Measurements from ENCODE around the gene KIF4A.

KIF4A gene

DNA sequence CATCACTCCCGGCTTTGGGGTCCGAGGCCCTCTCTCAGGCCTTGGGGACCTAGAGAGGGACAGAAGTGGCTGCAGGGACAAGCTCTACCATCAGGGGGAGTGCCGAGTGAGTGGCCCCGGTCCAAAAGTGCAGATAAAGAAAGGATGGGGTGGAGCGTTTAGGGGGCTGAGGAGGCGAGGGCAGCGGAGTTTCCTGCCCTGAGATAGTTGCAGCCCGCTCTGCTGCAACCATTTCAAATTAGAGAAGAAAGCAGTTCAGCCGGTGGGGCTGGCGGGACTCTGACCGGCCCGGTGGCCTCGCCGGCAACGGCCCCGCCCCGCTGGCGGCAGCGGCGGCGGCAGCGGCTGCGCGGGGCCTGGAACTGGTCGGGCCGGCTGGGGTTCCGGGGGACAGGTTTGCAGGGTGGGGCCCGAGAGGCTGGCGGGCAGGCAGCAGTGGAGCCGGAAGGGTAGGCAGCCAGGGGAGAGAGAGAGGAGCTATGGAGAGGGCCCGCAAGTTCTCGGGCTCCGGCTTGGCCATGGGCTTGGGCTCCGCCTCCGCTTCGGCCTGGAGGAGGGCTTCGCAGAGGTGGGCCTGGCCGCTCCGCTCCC is 162.3 kb downstream of the KIF4A start:
- peak; percentile 68 for TF ChIP-seq CTCF (IDR thresholded peaks at IDR 0.05; ENCODE audit: poor library complexity, severe bottlenecking)
- no peak for DNase-seq (ENCODE audit: low spot score)
- ATAC-seq (ENCODE audit: low read depth): peak; percentile 18

DNA sequence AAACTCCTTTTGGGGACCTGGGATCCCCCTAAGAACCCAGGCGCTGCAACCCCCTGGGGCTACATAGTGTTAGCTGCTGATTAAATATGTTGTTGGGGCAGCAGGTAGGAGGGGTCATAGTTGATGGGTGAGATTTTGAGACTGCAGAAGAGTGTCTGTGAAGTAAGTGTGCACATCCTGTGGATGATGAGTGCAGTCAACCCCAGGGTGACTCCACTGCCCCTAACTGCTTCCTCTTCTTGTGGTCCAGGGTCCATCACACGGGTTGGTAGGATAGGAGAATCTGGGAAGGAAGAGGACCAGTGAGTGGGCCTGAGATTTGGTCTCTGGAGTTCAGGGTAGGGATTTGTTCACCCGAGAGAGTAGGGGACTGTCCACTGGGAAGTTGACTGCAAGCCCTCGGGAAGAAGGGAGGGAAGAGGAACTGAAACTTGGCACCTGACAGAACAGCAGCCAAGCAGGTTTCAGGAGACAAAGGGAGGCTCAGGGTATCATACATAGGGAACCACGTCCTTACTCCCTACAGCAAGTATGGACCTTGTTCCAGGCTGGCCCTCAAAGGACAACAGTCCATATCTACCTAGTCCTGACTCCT is 163.2 kb downstream of the KIF4A start:
- Histone ChIP-seq H3K36me3 (ENCODE audit: low read depth) (no peaks in the 10 kb centered on the region; the same call in 1 of the 2 replicates), H3K27ac (ENCODE audit: poor library complexity, severe bottlenecking) (peak overlapping the region; percentile 11)
- DNase-seq (ENCODE audit: low spot score): no peak

More for the DNA sequence above, 162.3 kb downstream of the KIF4A start:
- Histone ChIP-seq H3K36me3 (ENCODE audit: low read depth) (no peaks in the 10 kb centered on the region; the same call in 1 of the 2 replicates), H3K27me3 (ENCODE audit: insufficient read depth, poor library complexity, severe bottlenecking) (no peaks in the 10 kb centered on the region), H3K27ac (ENCODE audit: poor library complexity, severe bottlenecking) (peak overlapping the region; percentile 11), H3K4me1 (ENCODE audit: insufficient read depth, poor library complexity, severe bottlenecking) (no peaks in the 10 kb centered on the region), H3K4me3 (ENCODE audit: severe bottlenecking) (peak overlapping the region; percentile 38), H3K9me3 (ENCODE audit: severe bottlenecking) (no peaks in the 10 kb centered on the region)

DNA sequence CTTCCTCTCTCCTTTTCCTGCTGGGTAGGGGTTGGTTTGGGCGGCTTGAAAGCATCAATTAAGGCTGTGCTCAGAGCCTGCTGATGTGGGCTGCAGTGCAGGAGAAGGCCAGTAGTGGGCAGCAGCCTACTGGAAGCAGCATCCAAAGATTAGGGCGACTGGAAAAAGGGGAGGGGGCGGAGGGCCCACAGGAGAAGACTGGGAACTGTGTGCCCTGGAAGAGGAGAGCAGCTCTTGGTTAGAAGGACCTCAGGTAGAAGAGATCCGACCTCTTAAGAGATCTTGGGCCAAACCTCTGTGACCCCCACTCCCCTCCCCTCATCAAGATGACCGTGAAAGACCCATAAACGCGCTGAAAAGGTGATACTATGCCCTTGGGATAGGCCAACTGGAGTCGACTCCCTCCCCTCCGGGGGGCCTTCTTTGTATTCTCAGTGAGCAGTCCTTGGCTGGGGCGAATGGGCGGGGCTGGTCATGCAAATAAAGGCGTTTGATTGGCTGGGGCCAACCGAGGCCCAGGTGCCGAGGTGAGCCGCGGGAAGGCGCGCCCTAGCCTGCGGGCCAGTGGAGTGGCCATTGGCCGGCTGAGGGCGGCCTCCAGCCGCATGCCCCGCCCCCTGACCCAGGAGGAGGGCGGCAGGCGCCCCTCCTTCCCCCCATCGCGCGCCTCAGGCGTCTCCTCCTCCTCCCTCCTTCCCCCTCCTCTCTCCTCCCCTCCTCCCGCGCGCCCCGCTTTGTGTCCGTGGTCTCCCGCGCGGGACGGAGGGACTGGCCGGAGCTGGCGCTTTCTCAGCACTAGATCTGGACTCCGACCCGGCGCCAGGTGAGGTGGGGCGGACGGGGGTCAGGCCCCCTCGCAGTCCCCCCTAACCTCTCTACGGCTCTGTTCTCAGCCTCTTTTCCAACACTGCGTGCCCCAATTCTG is 164.8 kb downstream of the KIF4A start:
- H3K9me3 ChIP-seq (ENCODE audit: severe bottlenecking): no peaks in the 10 kb centered on the region
- peak overlapping the region; percentile 58 for H3K27ac ChIP-seq (ENCODE audit: poor library complexity, severe bottlenecking)
- peak; percentile 91 for DNase-seq (ENCODE audit: low spot score)
- peak overlapping the region; percentile 60 for H3K4me3 ChIP-seq (ENCODE audit: severe bottlenecking)
- TF ChIP-seq CTCF (IDR thresholded peaks at IDR 0.05; ENCODE audit: poor library complexity, severe bottlenecking): peak; percentile 77
- no peaks in the 10 kb centered on the region; the same call in 1 of the 2 replicates for H3K36me3 ChIP-seq (ENCODE audit: low read depth)
- H3K4me1 ChIP-seq (ENCODE audit: insufficient read depth, poor library complexity, severe bottlenecking): no peaks in the 10 kb centered on the region
- no peaks in the 10 kb centered on the region for H3K27me3 ChIP-seq (ENCODE audit: insufficient read depth, poor library complexity, severe bottlenecking)
- ATAC-seq (ENCODE audit: low read depth): peak; percentile 90

More for the DNA sequence above, 163.2 kb downstream of the KIF4A start:
- Histone ChIP-seq H3K27me3 (ENCODE audit: insufficient read depth, poor library complexity, severe bottlenecking) (no peaks in the 10 kb centered on the region), H3K9me3 (ENCODE audit: severe bottlenecking) (no peaks in the 10 kb centered on the region), H3K4me3 (ENCODE audit: severe bottlenecking) (peak overlapping the region; percentile 38), H3K4me1 (ENCODE audit: insufficient read depth, poor library complexity, severe bottlenecking) (no peaks in the 10 kb centered on the region)
- no peak for TF ChIP-seq CTCF (IDR thresholded peaks at IDR 0.05; ENCODE audit: poor library complexity, severe bottlenecking)
- no peak for ATAC-seq (ENCODE audit: low read depth)

DNA sequence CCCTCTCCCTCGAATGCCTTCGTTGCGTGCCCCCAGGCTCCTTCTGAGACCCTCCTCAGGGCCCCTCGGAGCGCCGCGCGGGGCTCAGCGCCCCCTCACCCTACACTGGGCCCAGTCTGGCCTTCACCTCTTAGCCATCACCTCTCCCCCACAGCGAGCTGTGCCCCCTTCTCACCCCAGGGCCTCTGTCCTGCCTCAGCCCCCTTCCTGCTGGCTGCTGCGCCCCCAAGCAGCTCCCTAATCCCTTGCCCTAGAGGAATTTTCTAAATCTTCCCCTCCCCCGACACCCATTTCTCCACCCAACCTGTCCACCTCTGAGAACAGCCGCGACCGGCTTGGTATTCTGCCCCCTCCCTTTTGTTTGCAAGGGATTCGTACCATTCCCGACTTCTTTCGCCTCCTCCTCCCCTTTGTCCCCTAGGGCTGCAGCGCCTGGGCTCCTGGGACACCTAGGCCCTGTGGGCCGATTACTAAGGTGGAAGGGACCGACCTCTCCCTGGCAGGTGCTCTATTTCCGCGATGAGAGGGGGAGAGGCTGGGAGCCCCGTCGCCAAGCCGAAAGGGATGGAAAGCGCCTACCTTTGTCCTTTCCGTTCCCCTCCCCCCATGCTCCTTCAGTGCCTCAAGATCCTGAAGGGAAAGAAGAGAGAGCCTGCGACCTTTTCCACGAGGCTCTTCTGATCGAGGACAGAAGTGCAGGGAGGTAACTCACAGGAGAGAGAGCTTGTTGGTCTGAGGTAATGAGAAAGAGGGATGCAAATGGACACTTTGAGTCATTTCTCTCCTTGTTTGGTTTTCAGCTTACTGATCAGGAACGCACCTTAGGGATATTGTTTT is 165.7 kb downstream of the KIF4A start:
- no peaks in the 10 kb centered on the region for H3K27me3 ChIP-seq (ENCODE audit: insufficient read depth, poor library complexity, severe bottlenecking)
- peak overlapping the region; percentile 60 for H3K4me3 ChIP-seq (ENCODE audit: severe bottlenecking)
- H3K36me3 ChIP-seq (ENCODE audit: low read depth): no peaks in the 10 kb centered on the region; the same call in 1 of the 2 replicates
- DNase-seq (ENCODE audit: low spot score) (no peak), ATAC-seq (ENCODE audit: low read depth) (no peak)
- no peak for TF ChIP-seq CTCF (IDR thresholded peaks at IDR 0.05; ENCODE audit: poor library complexity, severe bottlenecking)
- no peaks in the 10 kb centered on the region for H3K4me1 ChIP-seq (ENCODE audit: insufficient read depth, poor library complexity, severe bottlenecking)
- peak overlapping the region; percentile 58 for H3K27ac ChIP-seq (ENCODE audit: poor library complexity, severe bottlenecking)
- H3K9me3 ChIP-seq (ENCODE audit: severe bottlenecking): no peaks in the 10 kb centered on the region

Measured in RWPE2 (cell line).